ENCODE measurements around the gene LIPT2.

Gene LIPT2

GRCh38 chr11:74493791-74494630, 487 bp upstream of the LIPT2 start:
- no peak for DNase-seq

- no peak for DNase-seq
These were observed 1.4 kb downstream of the LIPT2 start for GRCh38 chr11:74492084-74492483.

DNA sequence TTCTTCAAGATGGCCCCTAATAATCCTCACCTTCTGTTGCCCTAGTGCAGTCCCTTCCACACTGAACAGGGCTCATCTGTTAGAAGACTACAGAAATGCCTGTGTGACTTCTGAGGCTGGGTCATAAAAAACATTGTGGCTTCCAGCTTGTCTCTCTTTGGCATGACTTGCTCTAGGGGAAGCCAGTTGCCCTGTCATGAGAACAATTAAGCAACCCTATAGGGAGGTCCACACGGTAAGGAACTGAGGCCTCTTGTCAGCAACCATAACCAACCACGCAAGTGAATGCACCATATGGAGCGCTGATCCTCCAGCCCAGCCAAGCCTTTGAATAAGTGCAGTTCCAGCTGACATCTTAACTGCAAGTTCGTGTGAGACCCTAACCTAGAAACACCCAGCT, 2.6 kb downstream of the LIPT2 start:
- no peak for DNase-seq

DNA sequence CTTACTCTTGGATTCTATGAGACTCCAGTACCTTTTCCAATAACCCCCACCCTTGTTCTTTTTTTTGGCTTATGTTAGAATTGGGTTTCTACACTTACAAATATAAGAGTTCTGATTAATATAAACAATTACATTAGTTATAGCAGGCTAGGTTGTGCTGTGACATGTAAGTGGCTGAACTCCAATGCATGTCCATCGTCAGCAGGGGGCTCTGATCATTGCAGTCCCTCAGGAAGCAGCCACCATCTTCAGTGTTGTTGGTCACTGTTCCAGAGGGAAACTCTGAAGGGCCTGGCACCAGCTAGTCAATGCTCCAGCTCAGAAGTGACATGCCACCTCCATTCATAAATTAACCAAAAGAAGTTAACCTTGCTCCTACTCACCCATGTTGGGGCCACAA, 5.6 kb downstream of the LIPT2 start:
- no peak for DNase-seq

DNA sequence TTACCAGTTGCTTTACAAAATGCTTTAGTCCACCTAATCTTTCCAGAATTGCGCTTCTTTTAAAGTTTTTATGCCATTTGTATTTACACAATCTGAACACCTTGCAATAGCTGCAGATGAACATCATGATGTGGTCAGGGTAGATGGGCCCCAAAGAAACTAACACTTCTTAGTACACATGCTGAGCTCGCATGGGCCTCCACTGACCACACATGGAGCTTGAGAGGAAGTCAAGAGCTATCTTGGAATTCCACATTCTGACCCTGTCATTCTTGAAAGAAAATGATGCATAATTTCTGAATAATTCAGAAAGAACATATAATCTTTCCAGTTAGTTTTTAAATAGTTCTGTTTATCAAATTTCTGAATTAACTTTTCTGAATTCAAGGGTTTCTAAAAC, 7.7 kb downstream of the LIPT2 start:
- DNase-seq, result no peak

GRCh38 chr11:74480688-74481417, 12.7 kb downstream of the LIPT2 start:
- DNase-seq, result no peak

- no peak for DNase-seq
These were observed 13.8 kb downstream of the LIPT2 start for GRCh38 chr11:74479732-74480123.

DNA sequence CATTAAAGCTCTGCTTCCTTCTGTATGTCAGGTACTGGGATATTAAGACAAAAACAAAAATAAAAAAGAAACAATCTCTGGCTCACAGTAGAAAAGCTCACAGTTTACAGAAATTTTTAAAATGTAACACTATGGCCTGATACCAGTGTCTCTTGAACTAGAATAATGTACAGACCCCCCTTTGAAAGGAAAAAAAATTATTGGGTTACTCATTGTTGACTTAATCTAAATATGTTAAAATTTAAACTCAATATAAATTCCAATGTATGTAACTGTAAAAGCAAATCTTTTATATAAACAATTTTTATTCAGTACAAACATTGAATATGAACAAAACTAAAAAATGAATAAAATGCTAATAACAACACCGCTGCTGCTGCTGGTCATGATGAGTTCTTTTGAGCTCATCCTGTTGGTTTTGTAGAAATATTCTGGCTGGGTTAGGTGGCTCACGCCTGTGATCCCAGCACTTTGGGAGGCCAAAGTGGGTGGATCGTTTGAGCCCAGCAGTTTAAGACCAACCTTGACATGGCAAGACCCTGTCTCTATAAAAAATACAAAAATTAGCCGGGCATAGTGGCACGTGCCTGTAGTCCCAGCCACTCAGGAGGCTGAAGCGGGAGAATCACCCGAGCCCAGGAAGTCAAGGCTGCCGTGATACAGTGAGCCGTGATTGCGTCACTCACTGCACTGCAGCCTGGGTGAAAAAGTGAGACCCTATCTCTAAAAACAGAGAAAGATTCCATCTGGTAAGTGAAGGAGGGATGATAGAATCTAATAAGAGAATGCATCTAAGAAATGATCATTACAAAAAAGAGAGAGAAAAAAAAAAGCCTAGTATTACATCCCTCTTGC, 14.4 kb downstream of the LIPT2 start:
- DNase-seq, result no peak

GRCh38 chr11:74476536-74476935, 17.0 kb downstream of the LIPT2 start:
- no peak for DNase-seq

GRCh38 chr11:74474316-74474715, 19.2 kb downstream of the LIPT2 start:
- no peak for DNase-seq

DNA sequence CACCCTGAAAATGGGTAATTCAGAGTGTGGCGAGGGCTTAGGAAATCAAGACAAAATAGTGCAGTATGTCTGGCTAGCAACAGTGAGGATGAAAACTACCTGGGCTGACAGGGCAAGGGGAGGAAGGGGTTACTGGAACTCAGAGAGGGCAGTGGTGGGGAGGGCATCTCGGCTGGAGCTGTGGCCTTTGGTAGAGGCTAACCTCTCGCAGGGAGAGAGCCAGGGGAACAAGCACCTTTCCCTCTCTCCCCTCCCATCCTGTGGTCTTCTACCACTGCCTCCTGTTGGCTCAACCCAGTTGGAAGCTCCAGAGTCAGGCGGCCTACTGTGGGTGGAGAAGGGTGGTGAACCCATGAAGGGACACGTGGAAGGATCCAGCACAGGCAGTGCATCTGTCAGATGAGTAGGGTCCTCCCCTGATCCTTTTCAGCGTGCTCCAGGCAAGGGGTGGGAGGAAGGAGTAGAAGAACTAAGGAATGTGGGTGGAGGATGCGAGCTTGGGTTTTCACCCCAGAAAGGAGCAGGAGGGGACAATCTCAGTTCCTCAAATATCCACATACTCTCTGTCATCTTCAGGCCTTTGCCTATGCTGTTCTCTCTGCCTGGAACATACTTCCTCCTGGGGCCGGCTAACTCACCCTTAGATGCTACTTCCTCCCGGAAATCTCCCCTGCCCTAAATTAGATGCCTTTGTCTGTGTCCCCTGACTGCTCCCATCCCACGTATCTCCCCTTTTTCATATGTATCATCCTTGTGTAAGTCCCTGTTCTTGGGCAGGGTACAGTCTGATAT, 19.9 kb downstream of the LIPT2 start:
- no peak for DNase-seq

- no peak for DNase-seq
These were observed 21.7 kb downstream of the LIPT2 start for GRCh38 chr11:74471668-74472429.

- no peak for DNase-seq
These were observed 22.5 kb downstream of the LIPT2 start for GRCh38 chr11:74471037-74471436.

GRCh38 chr11:74470526-74470925, 23.0 kb downstream of the LIPT2 start:
- DNase-seq, result no peak

GRCh38 chr11:74468936-74469335, 24.6 kb downstream of the LIPT2 start:
- no peak for DNase-seq

DNA sequence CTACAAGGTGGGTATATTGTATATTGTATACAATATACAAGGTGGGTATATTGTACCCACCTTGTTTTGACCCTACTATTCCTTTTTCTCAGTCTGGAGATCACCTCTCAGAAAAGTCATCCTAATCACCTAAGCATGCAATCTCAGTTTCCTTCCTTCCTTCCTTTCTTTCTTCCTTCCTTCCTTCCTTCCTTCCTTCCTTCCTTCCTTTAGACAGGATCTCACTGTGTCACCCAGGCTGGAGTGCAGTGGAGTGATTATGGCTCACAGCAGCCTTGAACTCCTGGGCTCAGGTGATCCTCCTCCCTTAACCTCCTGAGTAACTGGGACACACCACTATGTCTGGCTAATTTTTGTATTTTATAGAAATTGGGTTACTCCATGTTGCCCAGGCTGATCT, 25.0 kb downstream of the LIPT2 start:
- DNase-seq, result no peak

DNA sequence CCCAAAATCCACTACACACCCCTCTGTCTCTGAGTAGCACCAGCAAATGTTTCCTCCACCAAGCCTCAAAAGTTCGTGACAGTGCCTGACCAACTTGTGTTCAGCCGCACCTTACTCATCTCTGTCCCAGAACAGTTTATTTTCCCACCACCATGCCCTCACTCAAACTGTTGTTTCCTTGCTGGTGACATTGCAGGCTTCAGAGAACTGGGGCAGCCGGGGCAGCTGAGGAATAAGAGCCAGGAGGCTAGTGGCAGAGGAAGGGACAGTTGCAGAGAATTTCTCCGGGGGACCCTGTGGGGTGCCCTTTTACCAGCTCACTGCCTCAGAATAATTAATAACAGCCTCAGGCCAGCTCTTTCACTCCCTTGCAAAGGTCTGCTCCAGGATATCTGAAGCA, 25.5 kb downstream of the LIPT2 start:
- DNase-seq, result no peak

GRCh38 chr11:74466916-74467885, 26.3 kb downstream of the LIPT2 start, which contains the start of gene KCNE3:
Gene KCNE3, minus strand, starts transcription at chr11:74467549. Its CDS starts 9,986 bp downstream, at chr11:74457563.
- no peak for DNase-seq

- DNase-seq, result no peak
These were observed 28.2 kb downstream of the LIPT2 start for GRCh38 chr11:74465291-74465708.

- no peak for DNase-seq
These were observed 28.8 kb downstream of the LIPT2 start for GRCh38 chr11:74464746-74465145.
